Prostate gland (tissue), 2 donors: ENCODE data around the gene IFNGR1. TPM values are rescaled to one million over a fixed set of nuclear protein-coding genes. Genes with fewer than 3 reads are reported as not detected.
"Not testable (repeated sequence)": the region's sequence is repeated elsewhere in the genome, so short reads cannot be mapped to it uniquely, and the experiment has no call there.

Experiments used
- DNase-seq: peaks from one replicate; pipeline ENCODE4 v3.0.0-alpha.2; 2019; ENCODE audit warnings: low spot score
- H3K27ac ChIP-seq, 2 donors: fragments of 200-600 bp; sonication (generic); 2 replicates each; pipeline ENCODE4 v1.5.1; 2017 to 2019
- H3K27me3 ChIP-seq: fragments of 200-600 bp; sonication (generic); replicated peaks from 2 replicates; pipeline ENCODE4 v1.5.1; 2019; ENCODE audit not compliant: insufficient read depth
- H3K36me3 ChIP-seq, 2 donors: fragments of 200-600 bp; sonication (generic); 1 replicate in 1 of 2; 2 replicates in 1 of 2; pipeline versions ENCODE4 v1.5.1 to v1.8.1; 2017 to 2019
- H3K4me1 ChIP-seq: fragments of 200-600 bp; sonication (generic); replicated peaks from 2 replicates; pipeline ENCODE4 v1.5.1; 2019
- H3K4me3 ChIP-seq, 2 donors: fragments of 200-600 bp; sonication (generic); 2 replicates each; pipeline ENCODE4 v1.5.1; 2017 to 2019
- H3K9me3 ChIP-seq: fragments of 200-600 bp; sonication (generic); 2 replicates; pipeline ENCODE4 v1.5.1; 2017
- POLR2A ChIP-seq: fragments of 450-650 bp; IDR thresholded peaks from one replicate; pipeline ENCODE4 v1.6.1; 2016; ENCODE audit warnings: antibody characterized with exemption, mild to moderate bottlenecking
- POLR2AphosphoS5 ChIP-seq: sonication (generic); formaldehyde crosslinking; IDR thresholded peaks from one replicate; pipeline ENCODE4 v1.6.1; 2017; ENCODE audit warnings: antibody characterized with exemption
- WGBS: methylation state at CpG from one replicate; pipeline ENCODE4 v1.1.5; 2018; 5-methylcytosine and 5-hydroxymethylcytosine counted together
- intact Hi-C: fragments of 100-400 bp; cut with DNase I; formaldehyde crosslinking; loops from one replicate; pipeline ENCODE4 v1.14.2; 2022
- total RNA-seq, 2 donors: library from RNA; depleted of rRNA; stranded (reverse); fragments of >200 nt; gene quantifications; one replicate each; pipeline ENCODE4 v1.1.0, GENCODE V29; 2016
- TF ChIP-seq, protein P1 (sequence below), 4 experiments: fragments of 200-600 bp in 2 of 4; fragments of 450-650 bp in 2 of 4; sonication (generic) in 2 of 4; IDR thresholded peaks; 1 replicate in 3 of 4; 2 replicates in 1 of 4; pipeline ENCODE4 v1.5.1; 2016 to 2019; ENCODE audit warnings: antibody characterized with exemption in 4 of 4, mild to moderate bottlenecking in 2 of 4, moderate library complexity in 2 of 4

The IFNGR1 gene
- total RNA-seq, 2 donors from 2014 or later = 65.3 to 93.7 TPM

DNA sequence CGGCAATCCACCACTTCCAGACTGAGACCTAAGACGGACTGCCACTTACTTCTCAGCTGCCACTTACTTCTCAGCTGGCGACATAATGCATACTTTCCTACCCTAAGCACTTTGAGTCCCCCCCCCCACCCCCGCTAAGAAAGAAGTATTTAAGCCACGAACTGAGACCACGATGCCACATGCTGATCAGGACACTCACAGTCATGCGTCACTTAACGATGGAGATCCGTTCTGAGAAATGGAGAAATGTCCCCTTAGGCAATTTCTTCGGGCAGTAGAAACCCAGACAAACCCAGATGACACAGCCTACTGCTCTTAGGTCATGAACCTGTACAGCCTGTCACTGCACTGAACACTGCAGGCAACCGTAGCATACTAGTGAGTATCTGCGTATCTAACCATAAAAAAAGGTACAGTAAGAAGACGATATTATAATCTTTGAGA, 690 bp downstream of the IFNGR1 start:
- WGBS = 0% methylated on average over 13 of the region's 13 CpGs
- intact Hi-C loops = no loop called here
- H3K27me3 ChIP-seq = no peaks in the 10 kb centered on the region
- peak overlapping the region; percentile 96 to 97 for H3K27ac ChIP-seq
- peak; percentile 15 for DNase-seq
- no peaks in the 10 kb centered on the region for H3K36me3 ChIP-seq
- peak overlapping the region; percentile 72 to 94 for H3K4me3 ChIP-seq
- H3K9me3 ChIP-seq = no peaks in the 10 kb centered on the region
- peaks cover 34% of the 10 kb centered on the region for H3K4me1 ChIP-seq
- TF ChIP-seq, protein P1, sequence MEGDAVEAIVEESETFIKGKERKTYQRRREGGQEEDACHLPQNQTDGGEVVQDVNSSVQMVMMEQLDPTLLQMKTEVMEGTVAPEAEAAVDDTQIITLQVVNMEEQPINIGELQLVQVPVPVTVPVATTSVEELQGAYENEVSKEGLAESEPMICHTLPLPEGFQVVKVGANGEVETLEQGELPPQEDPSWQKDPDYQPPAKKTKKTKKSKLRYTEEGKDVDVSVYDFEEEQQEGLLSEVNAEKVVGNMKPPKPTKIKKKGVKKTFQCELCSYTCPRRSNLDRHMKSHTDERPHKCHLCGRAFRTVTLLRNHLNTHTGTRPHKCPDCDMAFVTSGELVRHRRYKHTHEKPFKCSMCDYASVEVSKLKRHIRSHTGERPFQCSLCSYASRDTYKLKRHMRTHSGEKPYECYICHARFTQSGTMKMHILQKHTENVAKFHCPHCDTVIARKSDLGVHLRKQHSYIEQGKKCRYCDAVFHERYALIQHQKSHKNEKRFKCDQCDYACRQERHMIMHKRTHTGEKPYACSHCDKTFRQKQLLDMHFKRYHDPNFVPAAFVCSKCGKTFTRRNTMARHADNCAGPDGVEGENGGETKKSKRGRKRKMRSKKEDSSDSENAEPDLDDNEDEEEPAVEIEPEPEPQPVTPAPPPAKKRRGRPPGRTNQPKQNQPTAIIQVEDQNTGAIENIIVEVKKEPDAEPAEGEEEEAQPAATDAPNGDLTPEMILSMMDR (IDR thresholded peaks at IDR 0.05) = no peak
- TF ChIP-seq POLR2AphosphoS5 (no peak), POLR2A (no peak)

DNA sequence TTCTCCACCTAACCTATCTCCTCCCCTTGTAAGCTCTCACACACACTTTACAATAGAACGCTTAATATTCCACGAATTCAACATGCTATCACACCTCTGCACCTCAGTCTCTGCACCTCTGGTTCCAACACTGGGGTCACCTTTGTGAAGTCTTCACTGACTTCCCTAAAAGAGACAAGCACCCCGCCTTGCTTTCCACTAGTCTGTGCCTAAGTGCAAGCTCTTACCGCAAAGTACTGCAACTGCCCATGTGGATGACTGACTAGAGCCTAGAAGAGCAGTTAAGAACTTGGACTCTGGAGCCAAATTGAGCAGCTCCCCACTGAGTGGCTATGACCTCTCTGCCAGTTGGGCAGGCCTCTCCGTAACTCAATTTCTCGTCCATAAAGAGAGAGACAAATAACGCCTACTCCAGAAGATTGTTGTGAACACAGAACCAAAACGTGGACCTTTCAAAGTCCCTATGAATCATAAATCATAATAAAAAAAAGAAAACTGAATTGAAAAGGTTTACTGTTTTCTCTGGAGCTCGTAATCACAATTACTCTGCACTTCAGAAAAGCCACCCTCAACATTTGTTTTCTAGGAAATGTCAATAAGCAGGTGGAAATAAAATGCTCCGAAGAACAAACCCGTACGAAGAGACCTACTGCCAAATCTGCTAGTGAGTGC, 1.2 kb downstream of the IFNGR1 start:
- Histone ChIP-seq H3K4me3 (peak overlapping the region; percentile 72 to 94), H3K36me3 (no peaks in the 10 kb centered on the region), H3K9me3 (no peaks in the 10 kb centered on the region), H3K27me3 (no peaks in the 10 kb centered on the region), H3K4me1 (peaks cover 30% of the 10 kb centered on the region), H3K27ac (peak overlapping the region; percentile 96 to 97)
- intact Hi-C loops = no loop called here
- 12% methylated on average over 12 of the region's 12 CpGs for WGBS
- no peak for DNase-seq
- TF ChIP-seq POLR2A (no peak), POLR2AphosphoS5 (no peak)
- TF ChIP-seq, protein P1 (IDR thresholded peaks at IDR 0.05) = no peak

DNA sequence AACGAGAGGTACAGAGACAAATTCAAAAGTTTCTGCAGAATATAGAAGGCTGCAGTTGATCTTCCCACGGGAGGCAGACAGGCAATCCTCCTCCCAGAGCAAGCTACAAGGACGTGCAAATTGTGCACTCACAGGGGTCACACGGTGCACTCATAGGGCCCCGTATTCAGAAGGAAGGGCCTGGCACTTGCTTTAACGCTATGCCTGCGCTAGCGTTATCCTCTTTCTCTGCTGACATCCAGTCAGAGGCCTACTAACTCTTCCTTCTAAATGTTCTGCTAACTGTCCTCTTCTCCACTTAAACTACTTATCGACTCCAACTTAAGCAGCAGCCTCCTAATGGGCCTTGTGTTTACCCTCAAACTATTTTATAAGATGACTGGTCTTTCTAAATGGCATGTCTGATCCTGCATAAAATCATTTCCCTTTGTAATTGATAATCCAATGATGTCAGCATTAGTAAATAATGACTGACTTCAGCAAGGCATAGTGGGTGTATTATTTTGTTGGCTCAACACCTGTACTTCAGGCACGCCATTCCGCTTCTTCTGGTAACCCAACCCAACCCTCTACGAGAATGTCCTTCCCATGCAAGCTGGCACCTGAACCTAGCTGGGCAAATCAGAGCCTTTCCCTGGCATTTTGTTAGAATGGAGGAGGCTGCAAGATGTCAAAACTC, 2.2 kb downstream of the IFNGR1 start:
- Histone ChIP-seq H3K4me3 (peak overlapping the region; percentile 72 to 94), H3K27ac (peak overlapping the region; percentile 96 to 97), H3K4me1 (peaks cover 29% of the 10 kb centered on the region), H3K27me3 (no peaks in the 10 kb centered on the region), H3K9me3 (no peaks in the 10 kb centered on the region), H3K36me3 (no peaks in the 10 kb centered on the region)
- intact Hi-C loops = no loop called here
- TF ChIP-seq POLR2A (peak; percentile 37), POLR2AphosphoS5 (peak; percentile 63)
- TF ChIP-seq, protein P1 (IDR thresholded peaks at IDR 0.05) = no peak
- DNase-seq = peak; percentile 53
- 36% methylated on average over 12 of the region's 12 CpGs for WGBS

DNA sequence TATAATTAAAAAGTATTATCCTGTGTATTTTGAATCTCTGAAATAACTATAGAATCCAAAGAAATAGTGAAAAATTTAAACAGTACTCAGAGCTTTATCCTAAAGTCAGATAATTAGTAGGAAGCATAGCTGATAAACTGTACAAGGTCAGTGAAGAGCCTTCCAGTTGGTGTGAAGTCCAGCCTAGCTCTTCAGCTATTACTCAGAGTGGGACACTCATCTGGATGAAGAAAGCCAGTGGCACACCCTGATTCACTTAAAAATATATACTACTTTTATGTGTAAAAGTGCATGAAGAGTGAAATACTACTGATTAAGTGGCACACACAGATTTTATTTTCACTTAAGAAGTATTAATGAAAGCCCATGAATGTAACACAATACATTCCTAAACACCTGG, 3.1 kb downstream of the IFNGR1 start:
- no peaks in the 10 kb centered on the region for H3K27me3 ChIP-seq
- H3K36me3 ChIP-seq = no peaks in the 10 kb centered on the region
- H3K4me3 ChIP-seq = peak overlapping the region in 1 of 2 donors; percentile 72
- peak overlapping the region; percentile 96 to 97 for H3K27ac ChIP-seq
- intact Hi-C loops = no loop called here
- no peak for TF ChIP-seq POLR2A
- TF ChIP-seq POLR2AphosphoS5 = no peak
- TF ChIP-seq, protein P1 (IDR thresholded peaks at IDR 0.05) = no peak
- no peaks in the 10 kb centered on the region for H3K9me3 ChIP-seq
- no peak for DNase-seq
- H3K4me1 ChIP-seq = peaks cover 21% of the 10 kb centered on the region

DNA sequence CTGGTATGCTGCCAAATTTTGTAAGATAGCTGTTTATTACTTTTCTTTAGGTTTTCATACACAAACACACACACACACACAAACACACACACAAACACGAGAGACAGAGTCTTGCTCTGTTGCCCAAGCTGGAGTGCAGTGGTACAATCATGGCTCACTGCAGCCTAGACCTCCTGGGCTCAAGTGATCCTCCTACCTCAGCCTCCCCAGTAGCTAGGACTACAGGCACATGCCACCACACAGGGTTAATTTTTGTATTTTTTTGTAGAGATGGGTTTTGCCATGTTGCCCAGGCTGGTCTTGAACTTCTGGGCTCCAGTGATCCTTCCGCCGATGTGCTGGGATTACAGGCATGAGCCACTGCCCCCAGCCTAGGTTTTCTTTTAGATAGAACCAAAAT, 3.6 kb downstream of the IFNGR1 start:
- H3K27ac ChIP-seq, H3K36me3 ChIP-seq, DNase-seq, intact Hi-C loops, H3K9me3 ChIP-seq, H3K27me3 ChIP-seq: not testable (repeated sequence)
- WGBS = 89% methylated on average over 3 of the region's 3 CpGs
- Histone ChIP-seq H3K4me1 (peaks cover 21% of the 10 kb centered on the region), H3K4me3 (peak overlapping the region in 1 of 2 donors; percentile 1)
